Stimulated activated CD8-positive, alpha-beta memory T cell treated with anti-CD3 and anti-CD28 coated beads, Interleukin-12 subunit alpha, Interleukin-12 subunit beta, amount 100 ng/mL, for 24 hours (primary cell): ENCODE data around the gene RAB11A.

Source experiments
- DNase-seq: peaks from one replicate; pipeline ENCODE4 v3.0.0-alpha.2; 2020; ENCODE audit errors: extremely low read depth

RAB11A gene

DNA sequence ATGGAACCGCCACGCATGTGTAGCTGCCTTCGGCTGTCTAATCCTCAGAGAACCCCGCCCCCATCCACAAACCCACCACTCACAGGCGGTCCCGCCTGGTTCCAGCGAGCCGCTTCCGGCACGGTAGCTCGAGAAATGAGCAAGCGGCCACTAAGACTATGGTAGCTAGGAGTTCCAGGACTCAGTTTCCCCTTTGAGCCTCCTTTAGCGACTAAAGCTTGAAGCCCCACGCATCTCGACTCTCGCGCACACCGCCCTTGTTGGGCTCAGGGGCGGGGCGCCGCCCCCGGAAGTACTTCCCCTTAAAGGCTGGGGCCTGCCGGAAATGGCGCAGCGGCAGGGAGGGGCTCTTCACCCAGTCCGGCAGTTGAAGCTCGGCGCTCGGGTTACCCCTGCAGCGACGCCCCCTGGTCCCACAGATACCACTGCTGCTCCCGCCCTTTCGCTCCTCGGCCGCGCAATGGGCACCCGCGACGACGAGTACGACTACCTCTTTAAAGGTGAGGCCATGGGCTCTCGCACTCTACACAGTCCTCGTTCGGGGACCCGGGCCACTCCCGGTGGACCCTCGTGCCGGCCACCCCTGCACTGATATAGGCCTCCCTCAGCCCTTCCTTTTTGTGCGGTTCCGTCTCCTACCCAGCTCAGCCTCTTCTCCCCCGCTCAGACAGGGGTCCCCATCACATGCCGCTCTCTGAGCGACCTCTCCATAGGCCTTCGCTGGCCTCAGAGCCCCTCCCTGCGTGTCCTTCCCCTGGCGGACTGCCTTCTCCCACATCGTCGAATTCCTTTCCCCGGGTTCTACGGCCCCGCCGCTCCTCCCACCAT, at the start of gene RAB11A:
TSS of gene RAB11A (plus strand) at position 366 of the 828 bp plus-strand sequence. CDS start at position 461, 95 bp downstream.
- peak; percentile 91 for DNase-seq

DNA sequence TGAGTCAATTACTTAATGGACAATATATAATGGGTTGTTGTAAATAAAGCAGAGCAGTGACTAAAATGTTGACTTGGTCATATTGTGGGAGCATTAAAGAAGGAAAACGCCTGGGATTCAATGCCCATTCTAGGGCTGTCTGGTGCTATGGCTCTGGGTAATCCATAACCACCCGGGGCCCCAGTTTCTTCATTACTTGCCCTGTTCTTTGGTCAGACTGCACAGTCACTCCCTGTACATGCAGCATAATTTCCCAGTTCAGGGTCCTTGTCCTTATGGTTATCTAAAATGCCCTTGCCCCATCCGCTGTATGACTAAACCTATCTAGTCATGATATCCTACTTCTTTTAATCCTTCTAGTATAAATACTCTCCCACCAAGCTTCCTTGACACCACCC, 49.7 kb upstream of the RAB11A start:
- DNase-seq: no peak

DNA sequence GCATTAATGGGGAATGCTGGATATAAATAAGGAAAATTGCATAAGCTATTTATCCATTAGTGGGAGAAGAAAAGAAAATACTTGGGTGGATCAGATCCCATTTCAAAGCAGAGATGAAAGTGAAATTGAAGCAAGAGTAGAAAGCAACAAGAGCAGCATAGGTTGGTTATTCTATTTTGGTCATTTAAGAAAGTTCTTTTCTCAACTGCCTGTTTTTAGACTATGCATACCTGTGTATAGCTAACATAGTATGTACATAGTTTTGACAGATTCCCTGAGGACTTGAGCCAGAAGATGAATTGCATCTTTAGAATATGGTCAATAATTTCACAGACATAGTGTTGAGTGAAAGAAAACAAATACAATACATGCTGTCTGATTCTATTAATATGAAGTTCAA, 48.2 kb upstream of the RAB11A start:
- no peak for DNase-seq

DNA sequence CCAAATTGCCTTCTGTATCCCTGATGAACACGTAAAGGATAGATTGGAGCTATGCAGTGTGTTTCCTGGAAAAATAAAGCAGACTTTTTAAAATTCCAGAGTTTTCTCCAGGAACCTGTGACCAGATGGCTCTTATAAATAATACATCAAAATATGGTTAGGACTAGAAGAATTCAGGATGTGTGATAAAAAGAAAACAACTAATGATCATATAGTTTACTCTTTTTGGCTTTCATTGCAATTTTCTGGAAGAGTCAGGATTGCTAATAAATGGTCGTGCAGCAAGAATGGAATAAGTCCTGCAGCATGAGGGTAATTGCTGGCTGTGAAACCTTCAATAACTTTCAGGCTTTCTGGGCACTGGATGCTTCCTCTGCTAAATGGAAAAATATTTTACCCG, 47.0 kb upstream of the RAB11A start:
- DNase-seq: no peak

DNA sequence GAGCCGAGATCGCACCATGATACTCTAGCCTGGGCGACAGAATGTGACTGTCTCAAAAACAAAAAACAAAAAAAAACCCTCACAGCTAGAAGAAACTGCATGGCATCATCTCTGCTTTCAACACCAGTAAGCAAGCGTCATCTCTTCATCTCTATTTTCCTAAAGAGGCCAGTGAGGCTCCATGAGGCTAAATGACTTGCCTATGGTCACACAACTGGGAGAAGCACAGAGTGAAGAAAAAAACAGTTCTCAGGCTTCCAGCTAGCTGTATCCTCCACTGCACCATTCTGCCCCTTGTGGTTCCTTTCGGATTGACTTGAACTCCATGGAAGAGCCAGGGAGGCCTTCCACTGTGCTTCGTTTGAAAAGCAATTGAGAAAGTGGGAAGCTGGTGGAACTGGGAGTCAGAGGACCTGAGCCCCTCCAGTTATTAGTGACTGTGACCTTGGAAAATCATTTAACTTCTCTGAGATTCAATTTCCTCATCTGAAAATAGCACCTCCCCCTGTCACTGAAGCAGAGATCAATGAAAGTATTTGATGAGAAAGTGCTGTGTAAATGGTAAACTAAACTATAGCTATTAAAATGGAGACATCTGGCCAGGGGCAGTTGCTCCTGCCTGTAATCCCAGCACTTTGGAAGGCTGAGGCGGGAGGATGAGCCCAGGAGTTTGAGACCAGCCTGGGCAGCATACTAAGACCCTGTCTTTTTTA, 45.1 kb upstream of the RAB11A start:
- DNase-seq: no peak

DNA sequence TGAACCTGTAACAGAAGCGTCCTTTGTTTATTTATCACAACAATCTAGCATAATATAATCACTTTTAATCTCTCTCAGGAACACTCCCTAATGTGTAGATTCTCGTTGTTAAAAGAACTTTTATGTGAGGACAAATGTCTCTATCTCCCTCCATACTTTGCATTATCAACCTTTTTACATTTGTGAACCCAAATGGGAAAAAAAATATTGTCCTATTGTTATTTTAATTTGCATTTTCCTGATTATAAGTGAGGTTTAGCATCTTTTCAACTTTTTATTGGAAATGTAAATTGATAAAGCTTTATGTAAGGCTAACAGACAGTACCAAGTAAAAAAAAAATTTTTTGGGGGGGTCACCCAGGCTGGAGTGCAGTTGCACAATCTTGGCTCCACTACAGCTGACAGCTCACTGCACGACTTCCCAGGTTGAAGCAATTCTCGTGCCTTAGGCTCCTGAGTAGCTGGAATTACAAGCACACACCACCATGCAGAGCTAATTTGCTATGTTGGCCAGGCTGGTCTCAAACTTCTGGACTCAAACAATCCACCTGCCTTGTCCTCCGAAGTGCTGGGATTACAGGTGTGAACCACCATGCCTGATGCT, 44.2 kb upstream of the RAB11A start:
- DNase-seq: no peak

DNA sequence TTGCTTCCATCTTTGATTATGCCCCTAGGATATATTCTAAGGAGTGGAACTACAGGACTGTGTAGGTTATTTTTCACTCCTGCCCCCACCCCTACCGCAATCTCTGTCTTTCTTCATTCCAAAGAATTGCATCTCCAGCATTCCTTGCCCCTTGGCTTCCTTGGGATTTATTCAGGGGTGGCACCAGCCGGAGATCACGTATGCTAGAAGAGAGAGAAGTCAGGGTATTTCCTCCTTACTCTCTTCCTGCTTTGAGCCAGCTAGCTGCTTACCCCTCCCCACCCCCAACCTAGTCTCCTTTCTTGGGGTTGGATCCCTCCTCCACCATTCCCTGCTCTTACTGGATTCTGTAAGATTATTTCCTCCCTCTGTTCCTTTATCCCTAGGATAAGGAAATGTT, 42.2 kb upstream of the RAB11A start:
- no peak for DNase-seq

DNA sequence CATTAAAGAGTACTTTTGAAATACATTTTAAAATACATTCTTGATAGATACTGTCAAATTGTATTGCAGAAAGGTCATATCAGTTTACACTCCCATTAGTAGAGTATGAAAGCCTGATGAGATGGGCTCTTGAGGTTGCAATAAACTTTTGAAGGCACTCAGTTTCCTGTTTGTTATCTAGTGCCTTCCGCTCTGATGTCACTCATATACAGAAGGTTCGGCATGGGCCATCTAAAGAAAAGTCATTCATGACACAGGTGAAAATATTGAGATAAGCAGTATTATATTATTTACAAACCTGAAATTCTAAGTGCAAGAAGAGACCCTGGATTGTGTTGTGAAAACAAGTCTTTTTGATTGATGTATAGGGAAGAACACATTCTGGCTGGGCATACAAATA, 40.7 kb upstream of the RAB11A start:
- no peak for DNase-seq

DNA sequence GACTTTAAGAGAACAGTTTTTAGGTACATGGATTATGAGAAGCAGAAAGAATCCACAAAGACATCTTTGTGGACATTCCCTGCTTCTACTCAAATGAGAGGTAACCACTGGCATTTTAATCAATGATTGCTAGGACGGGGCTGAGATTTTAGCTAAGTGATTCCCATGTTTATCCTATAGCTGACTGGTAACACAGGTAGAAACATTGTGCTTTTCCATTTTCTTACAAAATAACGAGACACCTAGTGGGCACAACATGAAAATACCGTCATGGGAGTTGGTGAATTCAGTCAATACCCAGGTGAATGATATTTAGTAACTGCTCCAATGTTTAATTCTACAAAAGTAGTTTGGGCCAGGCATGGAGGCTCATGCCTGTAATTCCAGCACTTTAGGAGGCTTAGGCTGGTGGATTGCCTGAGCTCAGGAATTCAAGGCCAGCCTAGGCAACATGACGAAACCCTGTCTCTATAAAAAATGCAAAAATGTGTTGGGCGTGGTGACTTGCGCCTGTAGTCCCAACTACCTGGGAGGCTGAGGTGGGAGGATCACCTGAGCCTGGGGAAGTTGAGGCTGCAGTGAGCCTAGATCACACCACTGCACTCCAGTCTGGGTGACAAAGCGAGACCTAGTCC, 40.0 kb upstream of the RAB11A start:
- DNase-seq: no peak

DNA sequence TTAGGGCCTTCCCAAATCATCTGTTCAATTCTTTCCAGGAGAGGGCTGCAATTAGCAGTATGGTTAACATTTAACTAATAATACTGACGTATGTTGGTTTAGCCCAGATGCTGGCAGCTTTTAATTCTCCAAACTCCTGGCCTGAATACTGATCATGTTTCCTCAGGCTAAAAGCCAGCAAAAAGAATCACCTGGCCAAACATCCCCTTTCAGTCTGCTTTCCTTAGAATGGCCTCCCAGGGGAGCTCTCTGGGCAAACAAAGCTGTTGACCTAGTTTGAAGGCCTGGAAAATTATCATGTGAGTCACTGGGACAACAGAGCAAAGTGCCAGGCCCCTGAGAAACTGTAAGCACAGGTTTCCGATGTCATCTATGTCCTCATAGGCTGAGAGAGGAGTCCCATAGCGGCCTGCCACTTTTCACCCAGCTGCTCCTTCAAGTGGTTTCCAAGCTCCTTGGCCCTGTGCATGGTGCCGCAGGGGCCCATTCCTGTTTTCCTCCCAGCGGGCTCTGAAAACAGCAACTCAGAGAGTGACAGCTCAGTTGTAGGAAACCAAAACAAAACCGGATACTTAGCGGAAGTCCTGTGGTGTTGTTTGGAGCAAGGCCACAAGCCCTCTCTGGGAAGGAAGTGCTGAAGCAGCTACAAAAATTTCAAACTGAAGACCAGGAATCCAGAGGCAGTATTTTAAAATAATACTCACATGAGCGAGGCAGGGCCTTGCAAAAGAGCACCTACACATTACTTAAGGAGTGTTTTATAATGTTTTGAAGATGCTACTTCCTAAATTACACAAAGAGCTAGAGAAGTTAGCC, 36.5 kb upstream of the RAB11A start:
- no peak for DNase-seq

DNA sequence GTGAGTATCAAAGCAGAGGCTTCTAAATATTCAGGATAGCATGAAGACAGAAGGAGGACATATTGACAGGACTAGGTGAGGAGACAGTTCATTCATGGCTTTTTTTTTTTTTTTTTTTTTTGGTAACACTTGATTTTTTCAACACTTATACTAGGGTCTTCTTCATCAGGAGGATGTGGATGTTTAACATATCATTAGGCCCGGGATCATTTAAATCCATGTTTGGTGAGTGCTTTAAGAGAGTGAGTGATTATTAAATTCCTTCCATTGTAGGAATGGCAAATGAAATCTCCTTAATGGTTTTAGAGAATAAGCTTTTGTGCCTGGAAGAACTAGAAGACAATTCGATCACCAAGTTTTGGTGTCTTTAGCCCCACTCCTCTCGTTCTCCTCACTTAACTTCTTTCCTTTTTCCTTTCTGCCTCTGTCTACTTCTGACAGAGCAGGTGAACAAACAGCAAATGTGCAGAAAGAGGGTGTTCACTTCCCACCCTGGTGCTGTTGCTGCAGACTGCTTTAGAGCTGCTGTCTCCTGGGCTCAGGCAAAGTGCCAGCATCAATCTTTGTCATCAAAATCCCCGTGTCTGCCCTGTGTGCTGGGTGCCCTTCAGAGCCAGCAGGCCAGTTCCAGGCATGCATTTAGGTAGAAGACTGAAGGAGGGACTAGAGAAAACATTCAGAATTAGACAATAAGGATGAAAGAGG, 35.6 kb upstream of the RAB11A start:
- DNase-seq: no peak

DNA sequence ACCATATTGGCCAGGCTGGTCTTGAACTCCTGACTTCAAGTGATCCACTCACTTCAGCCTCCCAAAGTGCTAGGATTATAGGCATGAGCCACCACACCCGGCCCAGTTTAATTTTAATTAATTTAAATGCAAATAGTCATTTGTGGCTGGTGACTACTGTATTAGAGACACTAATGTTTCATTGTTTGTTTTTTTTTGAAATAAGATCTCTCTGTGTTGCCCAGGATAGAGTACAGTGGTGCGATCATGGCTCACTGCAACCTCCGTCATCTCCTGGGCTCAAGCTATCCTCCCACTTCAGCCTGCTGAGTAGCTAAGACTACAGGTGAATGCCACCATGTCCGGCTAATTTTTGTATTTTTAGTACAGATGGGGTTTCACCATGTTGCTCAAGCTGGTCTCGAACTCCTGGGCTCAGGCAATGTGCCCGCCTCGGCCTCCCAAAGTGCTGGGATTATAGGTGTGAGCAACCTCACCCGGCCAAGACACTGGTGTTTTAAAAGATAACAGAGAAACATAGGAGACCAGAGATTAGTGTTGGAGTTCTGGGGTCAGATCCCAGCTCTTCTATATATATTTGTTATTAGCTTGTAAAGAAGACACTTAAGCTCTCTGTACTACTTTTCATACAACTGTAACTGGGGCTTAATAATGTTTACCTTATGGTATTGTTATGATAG, 34.5 kb upstream of the RAB11A start:
- no peak for DNase-seq

DNA sequence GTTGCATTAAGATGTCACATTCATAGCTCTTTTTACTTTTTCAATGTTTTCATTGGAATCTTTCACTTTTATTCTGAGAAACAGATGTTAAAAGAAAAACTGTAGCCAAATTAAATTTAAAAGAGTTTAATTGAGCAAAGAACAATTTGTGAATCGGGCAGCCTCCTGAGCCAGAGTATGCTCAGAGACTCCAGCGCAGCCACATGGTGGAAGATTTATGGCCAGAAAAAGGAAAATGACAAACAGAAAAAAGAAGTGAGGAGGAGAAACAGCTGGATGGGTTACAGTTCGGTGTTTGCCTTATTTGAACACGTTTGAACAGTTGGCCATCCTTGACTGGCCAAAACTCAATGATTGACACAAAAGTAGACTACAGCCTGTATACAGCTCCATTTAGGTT, 33.8 kb upstream of the RAB11A start:
- no peak for DNase-seq

DNA sequence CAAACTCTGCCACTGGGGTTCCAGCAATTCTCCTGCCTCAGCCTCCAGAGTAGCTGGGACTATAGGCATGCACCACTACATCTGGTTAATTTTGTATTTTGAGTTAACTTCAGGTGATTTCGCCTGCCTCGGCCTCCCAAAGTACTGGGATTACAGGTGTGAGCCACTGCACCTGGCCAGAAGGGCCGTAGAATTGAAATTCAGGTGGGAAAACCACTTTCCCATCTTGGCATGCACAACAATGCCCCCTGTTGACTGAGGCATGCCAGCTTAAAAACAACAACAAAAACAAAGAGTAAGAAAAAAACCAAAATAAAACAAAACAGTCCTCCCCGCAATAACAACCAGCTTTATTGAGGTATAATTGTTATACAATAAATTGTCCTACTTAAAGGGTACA, 32.6 kb upstream of the RAB11A start:
- no peak for DNase-seq

DNA sequence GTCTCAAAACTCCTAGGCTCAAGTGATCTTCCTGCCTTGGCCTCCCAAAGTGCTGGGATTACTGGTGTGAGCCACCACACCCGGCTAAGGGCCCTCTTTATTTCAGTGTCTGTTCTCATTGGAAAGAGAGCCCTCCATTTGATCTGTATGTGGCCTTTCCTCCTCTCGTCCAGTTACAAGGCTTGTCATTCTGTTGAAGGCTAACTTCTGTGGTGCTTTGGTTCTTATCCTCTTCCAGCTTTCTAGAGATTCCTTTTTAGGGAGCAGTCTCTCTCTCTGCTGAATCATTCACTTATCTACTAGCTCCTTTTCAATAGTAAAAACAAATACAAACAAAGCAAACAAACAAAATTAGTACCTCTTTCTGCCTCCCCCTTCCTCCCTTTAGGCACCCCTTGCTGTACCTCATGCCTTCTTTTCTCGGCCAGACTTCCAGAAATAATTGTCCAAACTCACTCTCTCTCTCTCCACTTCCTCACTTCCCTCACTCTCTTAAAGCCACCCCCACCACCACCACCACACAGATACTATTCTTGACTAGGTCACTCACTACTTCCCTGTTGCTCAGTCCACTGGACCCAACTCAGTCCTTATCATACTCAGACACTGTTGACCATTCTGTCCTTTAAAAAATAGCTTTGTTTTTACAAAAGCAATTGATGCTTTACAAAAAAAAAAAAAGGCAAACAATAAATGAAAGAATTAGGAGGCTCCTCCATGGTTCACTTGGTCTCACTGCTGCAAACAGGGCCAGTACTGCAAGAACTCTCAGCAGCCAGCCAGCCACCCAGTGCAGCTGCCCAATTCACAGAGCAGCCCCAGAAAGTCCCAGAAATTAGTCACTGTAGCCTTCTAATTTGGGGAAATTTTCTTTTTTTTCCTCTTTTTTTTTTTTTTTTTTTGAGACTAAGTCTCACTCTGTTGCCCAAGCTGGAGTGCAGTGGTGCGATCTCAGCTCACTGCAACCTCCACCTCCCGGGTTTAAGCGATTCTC, 31.7 kb upstream of the RAB11A start:
- no peak for DNase-seq

DNA sequence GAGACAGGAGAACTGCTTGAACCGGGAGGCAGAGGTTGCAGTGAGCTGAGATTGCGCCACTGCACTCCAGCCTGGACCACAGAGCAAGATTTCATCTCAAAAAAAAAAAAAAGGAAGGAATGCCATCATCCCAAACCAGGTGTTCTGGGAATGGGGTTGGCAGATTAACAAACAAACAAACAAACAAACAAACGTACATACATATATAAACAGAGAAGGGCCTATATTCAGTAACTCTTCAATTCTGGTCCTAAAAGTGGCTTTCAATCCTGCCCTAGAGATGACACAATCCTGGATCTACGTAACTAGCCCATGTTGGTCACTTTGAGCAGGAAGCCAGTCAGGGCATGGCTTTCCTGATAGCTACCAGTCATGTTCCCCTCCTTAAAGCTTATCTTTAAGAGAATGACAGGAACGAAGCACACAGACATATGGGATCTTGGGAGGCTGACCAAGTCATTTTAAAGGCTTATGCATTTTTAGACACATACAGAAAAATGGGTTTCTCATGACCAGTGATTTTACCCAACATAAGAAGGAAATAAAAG, 29.9 kb upstream of the RAB11A start:
- DNase-seq: no peak

DNA sequence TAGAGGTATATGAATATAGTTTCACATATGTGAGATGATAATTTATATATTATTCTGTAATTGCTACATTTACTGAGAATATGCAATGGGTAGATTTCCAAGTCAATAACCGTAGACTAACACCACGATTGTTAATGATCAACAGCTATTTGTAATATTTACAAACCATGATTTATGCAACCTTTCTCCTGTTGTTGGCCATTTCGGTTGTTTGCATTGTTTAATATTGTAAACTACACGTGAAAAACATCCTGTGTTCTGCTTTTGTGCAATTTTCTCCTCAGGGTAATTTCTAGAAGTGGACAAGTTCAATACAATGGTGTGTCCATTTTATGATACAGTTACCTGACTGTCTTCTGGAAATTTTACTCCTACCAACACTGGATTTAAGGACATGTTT, 29.3 kb upstream of the RAB11A start:
- no peak for DNase-seq

DNA sequence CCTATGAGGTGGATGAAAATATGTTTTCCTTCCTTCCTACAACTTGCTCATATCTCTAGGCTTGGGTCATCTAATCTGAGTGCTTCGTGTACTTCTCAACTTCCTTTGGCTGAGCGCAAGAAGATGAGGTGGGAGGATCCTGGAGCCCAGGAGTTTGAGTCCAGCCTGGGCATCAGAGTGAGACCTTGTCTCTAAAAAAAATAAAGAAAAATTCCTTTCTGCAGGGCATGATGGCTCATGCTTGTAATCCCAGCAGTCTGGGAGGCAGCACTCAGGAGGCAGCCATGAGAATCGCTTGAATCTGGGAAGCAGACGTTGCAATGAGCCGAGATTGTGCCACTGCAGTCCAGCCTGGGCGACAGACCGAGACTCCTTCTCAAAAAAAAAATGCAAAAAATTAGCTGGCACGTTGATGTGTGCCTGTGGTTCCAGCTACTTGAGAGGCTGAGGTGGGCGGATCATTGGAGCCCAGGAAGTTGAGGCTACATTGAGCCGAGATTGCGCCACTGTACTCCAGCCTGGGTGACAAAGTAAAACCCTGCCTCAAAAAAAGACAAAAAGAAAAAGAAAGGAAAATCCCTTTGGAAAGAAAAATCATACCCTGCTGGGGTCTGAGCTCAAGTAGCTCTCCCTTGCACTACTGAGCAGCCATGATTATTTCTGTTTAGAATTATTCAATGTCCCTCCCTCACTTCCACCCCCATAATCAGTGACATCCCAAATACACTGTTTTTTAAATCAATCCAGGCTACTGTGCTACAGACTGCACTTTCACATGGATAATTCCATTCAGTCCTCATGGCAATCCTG, 28.0 kb upstream of the RAB11A start:
- DNase-seq: no peak
